Astrocyte (in vitro differentiated cells and primary cell): Measurements from ENCODE around the gene LRATD1. TPM values are rescaled to one million over a fixed set of nuclear protein-coding genes. Genes with fewer than 3 reads are reported as not detected.

Source experiments
- DNase-seq: peaks from one replicate; pipeline ENCODE4 v3.0.0-alpha.2; 2010; ENCODE audit warnings: low read depth
- FAIRE-seq: peaks from 2 replicates; lab custom pipeline; 2011; peaks lifted over from hg19 to GRCh38; lab: Jason Lieb, UNC
- H2AFZ ChIP-seq: 2 replicates; pipeline ENCODE4 v1.6.0; 2012; ENCODE audit warnings: low read depth, low read length, inconsistent platforms
- H3K27ac ChIP-seq: 2 replicates; pipeline ENCODE4 v1.5.1; 2011; ENCODE audit warnings: low read depth, low read length, inconsistent platforms
- H3K27me3 ChIP-seq: 2 replicates; pipeline ENCODE4 v1.6.0; 2011; ENCODE audit warnings: low read length, inconsistent platforms; ENCODE audit not compliant: insufficient read depth
- H3K36me3 ChIP-seq: 2 replicates; pipeline ENCODE4 v1.5.1; 2011; ENCODE audit warnings: low read length, inconsistent platforms; ENCODE audit not compliant: insufficient read depth
- H3K4me1 ChIP-seq: 2 replicates; pipeline ENCODE4 v1.5.1; 2011; ENCODE audit warnings: low read length, inconsistent platforms; ENCODE audit not compliant: insufficient read depth
- H3K4me2 ChIP-seq: 2 replicates; pipeline ENCODE4 v1.6.0; 2012; ENCODE audit warnings: low read length, inconsistent platforms
- H3K4me3 ChIP-seq: 2 replicates; pipeline ENCODE4 v1.5.1; 2011; ENCODE audit warnings: low read depth, mild to moderate bottlenecking, low read length, inconsistent platforms; ENCODE audit not compliant: insufficient read depth
- H3K79me2 ChIP-seq: 2 replicates; pipeline ENCODE4 v1.6.0; 2012; ENCODE audit warnings: mild to moderate bottlenecking, low read length, inconsistent platforms; ENCODE audit not compliant: insufficient read depth
- H3K9ac ChIP-seq: 2 replicates; pipeline ENCODE4 v1.6.0; 2012; ENCODE audit warnings: mild to moderate bottlenecking, low read length, inconsistent platforms
- H3K9me3 ChIP-seq: 2 replicates; pipeline ENCODE4 v1.5.1; 2012; ENCODE audit warnings: low read depth, mild to moderate bottlenecking, low read length, inconsistent platforms; ENCODE audit not compliant: insufficient read depth
- H4K20me1 ChIP-seq: 2 replicates; pipeline ENCODE4 v1.6.0; 2012; ENCODE audit warnings: low read length, inconsistent platforms; ENCODE audit not compliant: insufficient read depth
- H3K27ac Mint-ChIP-seq: one replicate; pipeline ENCODE4 v1.8.0; 2021; ENCODE audit warnings: mild to moderate bottlenecking, mixed read lengths; ENCODE audit not compliant: unreplicated experiment
- H3K27me3 Mint-ChIP-seq: one replicate; pipeline ENCODE4 v1.8.0; 2021; ENCODE audit warnings: low read depth, mixed read lengths; ENCODE audit not compliant: unreplicated experiment
- H3K36me3 Mint-ChIP-seq: one replicate; pipeline ENCODE4 v1.8.0; 2021; ENCODE audit warnings: low read depth, mixed read lengths; ENCODE audit not compliant: unreplicated experiment
- H3K4me1 Mint-ChIP-seq: one replicate; pipeline ENCODE4 v1.8.0; 2021; ENCODE audit warnings: low read depth, mixed read lengths; ENCODE audit not compliant: unreplicated experiment
- H3K4me3 Mint-ChIP-seq: one replicate; pipeline ENCODE4 v1.8.0; 2021; ENCODE audit warnings: mild to moderate bottlenecking, moderate library complexity, mixed read lengths; ENCODE audit not compliant: unreplicated experiment
- H3K9me3 Mint-ChIP-seq: one replicate; pipeline ENCODE4 v1.8.0; 2021; ENCODE audit warnings: mild to moderate bottlenecking, mixed read lengths; ENCODE audit not compliant: unreplicated experiment
- CTCF ChIP-seq: IDR thresholded peaks from 2 replicates; pipeline ENCODE4 v1.5.1; 2011; ENCODE audit warnings: low read depth, mild to moderate bottlenecking, inconsistent platforms, low read length, moderate library complexity; ENCODE audit not compliant: insufficient read depth
- EZH2 ChIP-seq: IDR thresholded peaks from 2 replicates; pipeline ENCODE4 v1.6.1; 2012; ENCODE audit warnings: mild to moderate bottlenecking, low read length, inconsistent platforms; ENCODE audit not compliant: insufficient read depth
- total RNA-seq: library from RNA; stranded (reverse); gene quantifications from 2 replicates; pipeline ENCODE4 v1.2.1, GENCODE V29; 2021

Gene LRATD1
- total RNA-seq, 1 donor from 2014 or later, result 28.3 TPM

- Mint-ChIP-seq H3K27me3 (peaks cover 2% of the 10 kb centered on the region), H3K4me1 (no peaks in the 10 kb centered on the region), H3K9me3 (peaks cover 3% of the 10 kb centered on the region), H3K27ac (no peak overlapping the region), H3K4me3 (no peak overlapping the region), H3K36me3 (no peaks in the 10 kb centered on the region)
- H3K4me3 ChIP-seq, result no peak overlapping the region
- no peaks in the 10 kb centered on the region for H3K4me1 ChIP-seq
- no peak for DNase-seq
- H3K9me3 ChIP-seq, result no peaks in the 10 kb centered on the region
- H4K20me1 ChIP-seq, result no peaks in the 10 kb centered on the region
- H3K36me3 ChIP-seq, result no peaks in the 10 kb centered on the region
- H3K9ac ChIP-seq, result no peak overlapping the region
- no peaks in the 10 kb centered on the region for H3K27me3 ChIP-seq
- no peak for FAIRE-seq
- H3K79me2 ChIP-seq, result no peaks in the 10 kb centered on the region
- no peak overlapping the region for H3K4me2 ChIP-seq
- TF ChIP-seq CTCF (no peak), EZH2 (no peak)
- no peak overlapping the region for H3K27ac ChIP-seq
- no peak overlapping the region for H2AFZ ChIP-seq
These were observed 28.8 kb upstream of the LRATD1 start for GRCh38 chr2:14603676-14604075.

- no peak overlapping the region for H3K4me3 ChIP-seq
- no peaks in the 10 kb centered on the region for H3K4me1 ChIP-seq
- Mint-ChIP-seq H3K36me3 (no peaks in the 10 kb centered on the region), H3K9me3 (no peaks in the 10 kb centered on the region), H3K4me3 (no peak overlapping the region), H3K4me1 (no peaks in the 10 kb centered on the region), H3K27ac (no peak overlapping the region), H3K27me3 (peaks cover 2% of the 10 kb centered on the region)
- no peak overlapping the region for H3K9ac ChIP-seq
- FAIRE-seq, result no peak
- no peaks in the 10 kb centered on the region for H3K36me3 ChIP-seq
- no peaks in the 10 kb centered on the region for H3K79me2 ChIP-seq
- DNase-seq, result no peak
- TF ChIP-seq CTCF, result no peak
- TF ChIP-seq EZH2, result no peak
- no peaks in the 10 kb centered on the region for H3K27me3 ChIP-seq
- H3K27ac ChIP-seq, result no peak overlapping the region
- no peak overlapping the region for H2AFZ ChIP-seq
- no peak overlapping the region for H3K4me2 ChIP-seq
- H3K9me3 ChIP-seq, result no peaks in the 10 kb centered on the region
- no peaks in the 10 kb centered on the region for H4K20me1 ChIP-seq
These were observed 24.3 kb upstream of the LRATD1 start for GRCh38 chr2:14608245-14608644.

GRCh38 chr2:14614017-14614416 is 18.5 kb upstream of the LRATD1 start:
- H3K9me3 Mint-ChIP-seq, result no peaks in the 10 kb centered on the region
- DNase-seq, result peak; percentile 73
- Histone ChIP-seq H2AFZ (no peak overlapping the region), H3K4me1 (peaks cover 3% of the 10 kb centered on the region), H3K4me3 (no peak overlapping the region), H3K79me2 (no peaks in the 10 kb centered on the region), H3K36me3 (no peaks in the 10 kb centered on the region), H3K27ac (no peak overlapping the region), H3K27me3 (no peaks in the 10 kb centered on the region), H3K9ac (no peak overlapping the region), H3K4me2 (no peak overlapping the region), H3K9me3 (no peaks in the 10 kb centered on the region), H4K20me1 (no peaks in the 10 kb centered on the region)
- H3K36me3 Mint-ChIP-seq, result no peaks in the 10 kb centered on the region
- no peak for TF ChIP-seq CTCF
- TF ChIP-seq EZH2, result no peak
- no peak overlapping the region for H3K27ac Mint-ChIP-seq
- H3K4me3 Mint-ChIP-seq, result no peak overlapping the region
- H3K27me3 Mint-ChIP-seq, result peaks cover 2% of the 10 kb centered on the region
- FAIRE-seq, result peak; percentile 26
- H3K4me1 Mint-ChIP-seq, result peaks cover 5% of the 10 kb centered on the region
